Upper lobe of left lung (tissue), 4 donors: Measurements from ENCODE around the gene AGAP1.

Source experiments
- POLR2A ChIP-seq, 4 donors: fragments of 450-650 bp; IDR thresholded peaks; one replicate each; pipeline ENCODE4 v1.5.1; 2016 to 2017; ENCODE audit warnings: antibody characterized with exemption in 4 of 4, mild to moderate bottlenecking in 2 of 4
- TF ChIP-seq, protein P1 (sequence below), 6 experiments: fragments of 450-650 bp in 4 of 6; fragments of 200-600 bp in 2 of 6; sonication (generic) in 2 of 6; IDR thresholded peaks; one replicate each; pipeline ENCODE4 v1.5.1; 2016 to 2019; ENCODE audit warnings: antibody characterized with exemption in 6 of 6

DNA sequence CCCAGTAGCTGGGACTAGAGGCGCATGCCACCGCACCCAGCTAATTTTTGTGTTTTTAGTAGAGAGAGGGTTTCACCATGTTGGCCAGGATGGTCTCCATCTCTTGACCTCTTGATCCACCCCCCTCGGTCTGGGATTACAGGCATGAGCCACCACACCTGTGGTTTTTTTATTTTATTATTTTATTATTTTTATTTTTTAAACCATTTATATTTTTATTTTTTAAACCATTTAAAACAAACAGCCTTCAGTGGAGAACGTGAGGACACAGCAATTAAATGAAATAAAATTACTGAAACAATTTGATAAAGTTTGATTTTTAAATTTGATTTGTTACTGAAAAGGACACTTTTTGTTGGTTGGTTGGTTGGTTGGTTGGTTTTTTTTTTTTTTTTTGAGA is 181.0 kb downstream of the AGAP1 start:
- TF ChIP-seq, protein P1, sequence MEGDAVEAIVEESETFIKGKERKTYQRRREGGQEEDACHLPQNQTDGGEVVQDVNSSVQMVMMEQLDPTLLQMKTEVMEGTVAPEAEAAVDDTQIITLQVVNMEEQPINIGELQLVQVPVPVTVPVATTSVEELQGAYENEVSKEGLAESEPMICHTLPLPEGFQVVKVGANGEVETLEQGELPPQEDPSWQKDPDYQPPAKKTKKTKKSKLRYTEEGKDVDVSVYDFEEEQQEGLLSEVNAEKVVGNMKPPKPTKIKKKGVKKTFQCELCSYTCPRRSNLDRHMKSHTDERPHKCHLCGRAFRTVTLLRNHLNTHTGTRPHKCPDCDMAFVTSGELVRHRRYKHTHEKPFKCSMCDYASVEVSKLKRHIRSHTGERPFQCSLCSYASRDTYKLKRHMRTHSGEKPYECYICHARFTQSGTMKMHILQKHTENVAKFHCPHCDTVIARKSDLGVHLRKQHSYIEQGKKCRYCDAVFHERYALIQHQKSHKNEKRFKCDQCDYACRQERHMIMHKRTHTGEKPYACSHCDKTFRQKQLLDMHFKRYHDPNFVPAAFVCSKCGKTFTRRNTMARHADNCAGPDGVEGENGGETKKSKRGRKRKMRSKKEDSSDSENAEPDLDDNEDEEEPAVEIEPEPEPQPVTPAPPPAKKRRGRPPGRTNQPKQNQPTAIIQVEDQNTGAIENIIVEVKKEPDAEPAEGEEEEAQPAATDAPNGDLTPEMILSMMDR (IDR thresholded peaks at IDR 0.05) = no peak
- TF ChIP-seq POLR2A (IDR thresholded peaks at IDR 0.05) = no peak
